ENCODE data around the gene SPSB1.
"Not testable (repeated sequence)": the region's sequence is repeated elsewhere in the genome, so short reads cannot be mapped to it uniquely, and the experiment has no call there.

Gene SPSB1

GRCh38 chr1:9369964-9370788, 77.5 kb downstream of the SPSB1 start:
- no peak for FAIRE-seq

- no peak for FAIRE-seq
Observed at GRCh38 chr1:9371391-9371935, 78.8 kb downstream of the SPSB1 start.

GRCh38 chr1:9371951-9372350, 79.3 kb downstream of the SPSB1 start:
- no peak for FAIRE-seq

- no peak for FAIRE-seq
Observed at GRCh38 chr1:9373619-9374018, 80.9 kb downstream of the SPSB1 start.

- no peak for FAIRE-seq
Observed at GRCh38 chr1:9374748-9375341, 82.2 kb downstream of the SPSB1 start.

- FAIRE-seq = no peak
Observed at GRCh38 chr1:9375912-9376311, 83.2 kb downstream of the SPSB1 start.

- no peak for FAIRE-seq
Observed at GRCh38 chr1:9376430-9376829, 83.7 kb downstream of the SPSB1 start.

GRCh38 chr1:9376886-9377333, 84.2 kb downstream of the SPSB1 start:
- FAIRE-seq = no peak

- FAIRE-seq = no peak
Observed at GRCh38 chr1:9378801-9379200, 86.1 kb downstream of the SPSB1 start.

GRCh38 chr1:9380711-9381110, 88.0 kb downstream of the SPSB1 start:
- FAIRE-seq = no peak

- FAIRE-seq = no peak
Observed at GRCh38 chr1:9382643-9383491, 90.2 kb downstream of the SPSB1 start.

- no peak for FAIRE-seq
Observed at GRCh38 chr1:9384128-9384527, 91.4 kb downstream of the SPSB1 start.

GRCh38 chr1:9384751-9385245, 92.1 kb downstream of the SPSB1 start:
- FAIRE-seq = no peak

- not testable (repeated sequence) for FAIRE-seq
Observed at GRCh38 chr1:9385392-9385791, 92.7 kb downstream of the SPSB1 start.

- FAIRE-seq = no peak
Observed at GRCh38 chr1:9385801-9386573, 93.3 kb downstream of the SPSB1 start.

- FAIRE-seq = no peak
Observed at GRCh38 chr1:9388335-9389180, 95.9 kb downstream of the SPSB1 start.

GRCh38 chr1:9389968-9390367, 97.3 kb downstream of the SPSB1 start:
- no peak for FAIRE-seq

- no peak for FAIRE-seq
Observed at GRCh38 chr1:9391620-9392019, 98.9 kb downstream of the SPSB1 start.

- no peak for FAIRE-seq
Observed at GRCh38 chr1:9394010-9394409, 101.3 kb downstream of the SPSB1 start.

- FAIRE-seq = no peak
Observed at GRCh38 chr1:9395018-9395417, 102.3 kb downstream of the SPSB1 start.

- no peak for FAIRE-seq
Observed at GRCh38 chr1:9397047-9397446, 104.4 kb downstream of the SPSB1 start.
